ENCODE data around the gene KCNQ1. TPM values are rescaled to one million over a fixed set of nuclear protein-coding genes. Genes with fewer than 3 reads are reported as not detected.

Gene KCNQ1
- total and polyA plus RNA-seq, 8 donors, result 7.1 to 37.7 (median 9.9) TPM

GRCh38 chr11:2557381-2557780 is 112.6 kb downstream of the KCNQ1 start:
- ATAC-seq (no peak), DNase-seq (no peak)
- Histone ChIP-seq H3K27ac (no peak overlapping the region), H3K4me1 (peaks cover 0 to 14% of the 10 kb centered on the region in 2 donors), H3K27me3 (no peaks in the 10 kb centered on the region), H3K36me3 (no peaks in the 10 kb centered on the region), H3K9me3 (peaks cover 0 to 4% of the 10 kb centered on the region in 2 donors), H3K4me3 (no peak overlapping the region)
- intact Hi-C loops (cut with DNase I), result no loop called here
- no peak for TF ChIP-seq CTCF (IDR thresholded peaks at IDR 0.05)

GRCh38 chr11:2558397-2558796 is 113.6 kb downstream of the KCNQ1 start:
- no peak for TF ChIP-seq CTCF (IDR thresholded peaks at IDR 0.05)
- peak in 2 of 4 donors; percentile 12 to 64 for DNase-seq
- no peak for ATAC-seq
- Histone ChIP-seq H3K27ac (no peak overlapping the region), H3K9me3 (peaks cover 0 to 4% of the 10 kb centered on the region in 2 donors), H3K4me1 (peaks cover 0 to 9% of the 10 kb centered on the region in 2 donors), H3K36me3 (no peaks in the 10 kb centered on the region), H3K4me3 (no peak overlapping the region), H3K27me3 (no peaks in the 10 kb centered on the region)
- intact Hi-C loops (cut with DNase I), result no loop called here

GRCh38 chr11:2558861-2559526 is 114.2 kb downstream of the KCNQ1 start:
- Histone ChIP-seq H3K36me3 (no peaks in the 10 kb centered on the region), H3K9me3 (peaks cover 0 to 4% of the 10 kb centered on the region in 2 donors), H3K4me1 (peaks cover 0 to 8% of the 10 kb centered on the region in 2 donors), H3K27me3 (no peaks in the 10 kb centered on the region), H3K4me3 (no peak overlapping the region), H3K27ac (no peak overlapping the region)
- intact Hi-C loops (cut with DNase I), result no loop called here
- TF ChIP-seq CTCF (IDR thresholded peaks at IDR 0.05), result no peak
- ATAC-seq, result peak; percentile 45
- peak in 1 of 4 donors; percentile 32 for DNase-seq

- Histone ChIP-seq H3K9me3 (peaks cover 0 to 4% of the 10 kb centered on the region in 2 donors), H3K36me3 (no peaks in the 10 kb centered on the region), H3K4me1 (peaks cover 0 to 3% of the 10 kb centered on the region in 2 donors), H3K27ac (no peak overlapping the region), H3K4me3 (no peak overlapping the region), H3K27me3 (no peaks in the 10 kb centered on the region)
- no peak for ATAC-seq
- intact Hi-C loops (cut with DNase I), result no loop called here
- TF ChIP-seq CTCF (IDR thresholded peaks at IDR 0.05), result no peak
- peak in 2 of 4 donors; percentile 27 to 64 for DNase-seq
Observed at GRCh38 chr11:2559527-2560311, 114.9 kb downstream of the KCNQ1 start.
